NCI-H2196 (cell line): Measurements from ENCODE around the gene GMPPA.

Source experiments
- DNase-seq: peaks from one replicate; lab custom pipeline; 2025; ENCODE audit not compliant: unreplicated experiment; lab: John Stamatoyannopoulos, UW

GMPPA gene

DNA sequence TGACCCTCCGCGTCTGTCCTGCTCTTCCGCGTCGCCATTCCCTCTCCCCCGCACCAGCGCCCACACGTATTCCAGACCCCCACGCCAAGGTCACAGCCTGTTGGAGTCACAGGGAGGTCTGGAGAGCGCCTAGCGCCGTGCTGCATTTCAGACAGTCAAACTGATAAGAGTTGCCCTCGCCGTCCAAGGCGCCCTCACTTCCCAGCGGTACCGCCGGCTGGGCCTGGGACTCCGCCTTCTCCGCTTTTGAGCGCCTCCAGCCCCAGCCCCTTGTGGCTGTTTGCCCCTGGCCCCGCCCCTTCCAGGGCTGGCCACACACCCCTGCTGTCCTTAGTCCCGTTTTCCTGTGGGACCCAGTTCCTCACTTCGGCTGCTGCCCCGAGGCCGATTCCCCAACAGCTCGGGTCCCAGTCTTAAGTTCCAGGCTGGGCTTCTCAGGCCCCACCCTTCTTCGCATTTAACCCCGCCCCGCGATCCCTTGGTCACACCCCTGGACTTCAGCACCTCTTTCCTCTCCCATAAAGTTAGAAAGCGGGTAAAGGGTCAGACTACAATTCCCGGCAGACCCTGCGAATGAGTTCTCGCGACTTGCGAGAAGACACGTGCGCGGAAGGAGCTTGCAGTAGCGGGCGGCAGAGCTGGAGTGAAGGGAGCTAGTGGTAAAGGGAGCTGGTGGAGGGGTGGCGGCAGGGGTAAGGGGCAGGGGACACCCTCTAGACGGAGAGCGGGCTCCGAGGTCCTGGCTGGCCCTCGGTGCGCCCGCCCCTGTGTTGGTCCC is at the start of gene GMPPA:
Gene GMPPA (plus strand): TSS at position 612 of the 778 bp plus-strand sequence. CDS start 1,085 bp downstream, outside the sequence.
- DNase-seq, result peak; percentile 97

DNA sequence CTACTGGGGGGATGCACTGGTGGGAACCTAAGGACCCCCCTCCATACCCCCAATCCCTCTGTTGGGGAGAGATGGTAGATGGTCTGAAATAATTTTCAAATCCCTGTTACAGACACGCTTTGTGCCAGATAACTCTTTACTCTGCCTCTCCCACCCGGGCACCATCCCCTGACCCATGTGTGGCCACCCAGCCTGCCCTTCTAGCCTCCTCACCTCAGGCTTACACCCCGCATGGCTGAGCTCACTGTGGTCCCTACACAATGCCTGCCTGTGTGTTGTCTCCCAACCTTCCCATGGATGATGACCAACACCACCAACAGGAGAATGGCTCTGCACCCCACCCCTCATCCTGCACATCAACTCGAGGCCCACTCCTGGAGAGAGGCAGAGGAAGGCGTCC is 49.1 kb upstream of the GMPPA start:
- DNase-seq, result no peak

DNA sequence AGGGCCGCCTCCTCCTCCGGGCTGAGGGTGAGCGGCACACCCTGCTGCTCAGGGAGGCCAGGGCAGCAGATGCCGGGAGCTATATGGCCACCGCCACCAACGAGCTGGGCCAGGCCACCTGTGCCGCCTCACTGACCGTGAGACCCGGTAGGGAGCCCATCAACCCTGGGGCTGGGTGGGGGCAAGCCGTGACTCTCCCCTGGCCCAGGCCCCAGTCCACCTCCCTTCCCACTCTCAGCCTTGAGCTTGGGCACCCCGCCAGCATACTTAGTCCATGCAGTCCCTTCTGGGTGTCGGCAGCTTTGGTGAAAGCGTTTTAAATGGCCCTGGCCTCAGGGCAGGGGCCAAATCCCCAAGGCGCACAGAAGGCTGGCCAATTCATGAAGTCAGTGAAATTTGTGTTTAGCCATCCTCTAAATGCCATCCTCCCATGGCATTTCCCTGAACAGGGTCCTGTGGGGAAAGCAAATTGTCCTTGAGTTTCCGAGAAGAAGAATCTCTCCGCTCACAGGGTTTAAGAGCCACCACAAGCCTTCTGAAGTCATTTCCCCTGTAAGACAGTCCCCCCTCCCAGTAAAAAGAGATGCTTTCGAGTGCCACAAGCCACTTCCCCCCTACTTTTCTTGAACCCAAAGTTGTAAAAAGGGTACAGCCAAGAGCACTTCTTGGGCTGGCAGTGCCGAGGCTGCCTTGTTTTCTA is 46.9 kb upstream of the GMPPA start:
- no peak for DNase-seq

DNA sequence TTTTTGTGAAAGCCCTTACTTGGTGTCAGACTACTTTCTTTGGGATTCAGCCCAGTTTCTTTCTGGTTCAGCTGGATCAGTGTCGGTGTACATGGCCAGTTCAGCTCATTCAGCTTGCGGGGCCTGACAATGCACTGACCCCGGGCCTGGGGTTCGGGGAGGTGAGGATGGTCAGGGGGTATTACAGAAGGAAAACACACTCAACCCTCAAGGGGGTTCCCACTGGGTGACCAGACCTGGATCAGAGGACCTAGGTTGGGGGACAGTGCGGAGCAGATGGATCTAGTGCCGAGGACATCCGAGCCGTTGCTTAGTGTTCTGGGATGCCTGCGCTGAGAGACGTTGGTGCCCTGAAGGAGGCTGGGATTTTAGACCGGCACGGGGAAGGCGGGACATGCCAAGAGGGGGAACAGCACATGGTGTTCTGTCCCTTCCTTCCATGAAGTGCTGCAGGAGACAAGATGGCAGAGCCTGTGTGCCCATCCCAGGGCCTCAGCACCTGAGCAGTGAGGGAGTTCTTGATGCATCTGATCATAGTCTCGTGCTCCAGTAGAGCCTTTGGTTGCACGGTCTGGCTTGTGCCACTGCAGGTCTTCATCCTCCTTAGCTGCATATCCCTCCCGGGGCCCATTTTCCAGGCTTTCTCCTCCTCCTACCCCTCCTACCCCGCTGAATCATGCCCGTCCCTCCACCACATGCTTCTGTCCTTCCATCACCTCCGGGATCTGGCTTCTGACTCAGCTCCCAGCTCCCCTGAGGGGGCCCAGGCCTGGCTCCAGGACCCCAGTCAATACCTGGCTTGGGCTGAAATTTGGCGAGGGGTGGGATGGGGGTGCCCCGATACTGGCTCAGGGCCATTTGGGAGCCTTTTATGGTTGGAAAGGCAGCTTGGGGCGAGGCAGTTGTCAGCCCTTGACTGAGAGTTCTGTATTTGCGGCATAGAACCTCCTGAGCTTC is 46.1 kb upstream of the GMPPA start:
- no peak for DNase-seq

DNA sequence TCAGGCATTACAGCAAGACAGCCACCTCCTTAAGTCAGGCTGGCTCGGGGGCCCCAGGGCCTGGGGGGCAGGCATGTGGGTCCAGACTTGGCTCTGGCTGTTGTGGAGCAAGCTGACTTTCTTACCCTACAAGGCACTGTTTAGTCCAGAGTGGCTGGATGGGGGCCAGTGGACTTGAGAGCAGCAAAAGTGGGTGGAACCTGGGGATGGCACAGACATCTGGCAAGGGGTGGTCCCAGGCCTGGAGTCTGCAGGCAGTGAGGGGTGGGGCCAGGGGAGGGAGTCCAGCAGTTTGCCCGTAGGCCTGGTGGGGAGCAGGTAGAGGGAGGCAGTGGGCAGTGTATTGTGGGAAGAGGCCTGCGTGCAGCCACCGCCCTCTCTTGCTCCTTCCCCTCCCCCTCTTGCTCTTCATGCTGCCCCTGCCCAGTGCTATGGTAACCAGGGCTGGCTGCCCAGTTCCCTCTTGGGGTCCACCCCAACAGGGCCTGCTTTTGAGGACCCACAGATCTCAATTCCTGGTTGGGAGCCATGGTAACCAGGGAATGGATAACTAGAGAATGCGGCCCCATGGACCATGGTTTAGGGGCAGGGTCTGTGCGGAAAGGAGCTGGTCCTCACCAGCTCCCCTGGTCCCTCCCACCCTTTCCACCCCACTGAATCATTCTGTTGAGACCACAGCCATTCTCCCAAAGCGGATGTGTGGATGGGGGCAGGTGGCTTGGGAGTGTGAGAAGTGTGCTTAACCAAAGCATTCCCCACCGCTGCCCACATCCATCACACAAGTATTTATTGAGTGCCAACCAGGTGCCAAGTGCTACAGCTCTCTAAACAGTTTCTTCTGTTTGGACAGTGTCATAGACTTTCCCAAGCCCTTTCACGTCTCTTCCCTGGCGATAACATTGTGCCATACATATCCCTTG is 44.8 kb upstream of the GMPPA start:
- DNase-seq, result peak; percentile 28

DNA sequence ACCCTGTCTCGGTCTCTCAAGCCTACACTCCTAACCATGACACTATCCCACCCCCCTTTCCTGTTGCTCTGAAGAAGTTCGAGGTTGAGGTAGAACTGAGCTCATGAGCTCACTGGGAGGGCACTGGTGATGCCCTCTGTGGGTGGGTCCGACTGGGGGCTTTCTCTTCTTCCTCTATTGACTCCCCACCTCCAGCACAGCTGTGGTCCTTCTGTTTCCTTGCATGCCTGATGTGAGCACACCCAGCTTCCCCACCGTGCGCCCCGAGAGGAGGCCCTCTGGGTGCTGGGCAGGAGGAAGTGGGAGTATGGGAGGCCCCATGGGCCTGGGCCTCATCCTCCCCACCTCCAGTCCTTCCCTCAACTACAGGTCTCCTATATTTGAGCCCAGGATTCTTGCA is 43.1 kb upstream of the GMPPA start:
- DNase-seq, result no peak

DNA sequence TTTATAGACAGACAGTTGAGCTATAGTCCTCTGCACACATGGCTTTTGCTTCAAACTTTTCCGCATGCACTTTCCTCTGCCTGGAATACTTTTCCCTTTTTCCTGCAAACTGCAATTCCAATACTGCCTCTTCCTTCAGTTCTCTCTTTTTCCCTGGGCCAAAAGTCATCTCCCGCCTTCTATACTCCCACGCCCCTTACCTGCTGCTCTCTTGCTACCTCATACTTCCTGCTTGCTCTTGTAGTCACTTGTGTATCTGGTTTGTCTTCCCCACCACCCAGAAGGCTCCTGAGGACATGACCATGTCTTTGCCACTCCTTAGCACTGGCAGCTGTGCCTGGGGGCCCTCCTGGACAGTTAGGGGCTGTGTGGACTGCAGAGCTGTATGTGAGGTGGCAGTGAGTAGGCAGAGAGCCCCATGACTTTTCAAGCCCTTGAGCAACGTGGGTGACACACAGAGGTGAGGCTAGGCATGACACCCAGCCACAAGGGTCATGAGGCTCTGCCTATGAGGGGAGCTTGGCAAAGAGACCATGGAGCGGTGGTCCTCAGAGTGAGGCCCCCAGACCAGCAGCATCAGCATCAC is 40.8 kb upstream of the GMPPA start:
- no peak for DNase-seq

DNA sequence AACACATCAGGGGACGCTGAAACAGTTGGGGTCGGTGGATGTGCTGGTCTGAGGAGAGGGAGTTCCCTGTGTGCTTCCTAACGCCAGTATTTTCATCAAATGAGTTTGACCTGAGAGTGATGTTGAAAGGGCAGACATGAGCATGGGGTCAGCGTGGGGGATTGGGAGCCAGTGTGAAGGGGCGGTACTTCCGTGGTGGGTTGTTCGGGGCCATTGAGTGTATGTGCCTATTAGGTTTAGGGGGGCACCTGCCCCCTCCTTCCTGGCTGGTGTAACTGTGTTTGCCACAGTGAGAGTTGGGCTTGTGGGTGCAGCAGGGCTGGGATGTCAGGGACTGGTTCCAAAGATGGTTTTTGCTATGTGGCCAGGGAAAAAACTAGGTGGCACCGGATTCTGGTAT is 39.7 kb upstream of the GMPPA start:
- no peak for DNase-seq

DNA sequence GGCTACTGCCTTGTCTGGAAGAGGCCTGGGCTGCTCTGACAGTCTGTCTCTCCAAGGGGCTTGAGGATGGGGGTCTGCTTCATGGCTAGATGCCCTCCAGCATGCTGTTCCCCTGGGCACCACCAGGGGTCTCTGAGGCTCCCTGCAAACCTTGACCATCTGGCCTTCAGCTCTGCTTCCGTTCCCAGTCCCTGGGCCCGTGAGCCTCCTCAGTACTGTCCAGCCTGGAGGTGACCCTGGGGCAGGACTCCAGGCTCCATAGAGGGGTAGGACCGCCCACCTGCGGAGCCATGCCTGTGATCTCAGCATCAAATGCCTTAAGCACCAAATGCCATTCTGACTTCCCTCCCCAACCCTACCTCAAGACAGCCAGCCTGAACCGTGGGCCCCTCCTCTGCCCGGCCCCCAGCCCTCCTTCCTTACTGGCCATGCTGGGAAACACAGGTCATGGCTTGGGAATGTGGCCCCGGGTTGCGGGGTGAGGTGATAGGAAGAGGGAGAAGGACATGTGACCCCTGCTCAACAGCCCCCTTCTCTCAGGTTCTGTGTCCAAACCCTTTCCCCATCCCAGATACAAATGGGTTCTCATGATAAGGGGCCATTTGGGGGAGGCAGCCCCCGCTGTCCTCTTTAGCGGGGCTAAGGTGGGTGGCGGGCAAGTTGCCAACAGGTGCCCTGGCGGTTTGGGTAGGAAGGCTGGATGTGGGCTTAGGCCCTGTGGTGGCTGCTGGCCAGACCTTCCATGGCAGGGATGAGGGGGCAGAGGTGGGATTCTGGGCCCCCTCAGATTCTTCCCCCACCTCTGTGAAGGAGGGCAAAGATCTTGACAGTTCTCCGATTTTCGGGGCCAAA is 39.0 kb upstream of the GMPPA start:
- peak; percentile 55 for DNase-seq

DNA sequence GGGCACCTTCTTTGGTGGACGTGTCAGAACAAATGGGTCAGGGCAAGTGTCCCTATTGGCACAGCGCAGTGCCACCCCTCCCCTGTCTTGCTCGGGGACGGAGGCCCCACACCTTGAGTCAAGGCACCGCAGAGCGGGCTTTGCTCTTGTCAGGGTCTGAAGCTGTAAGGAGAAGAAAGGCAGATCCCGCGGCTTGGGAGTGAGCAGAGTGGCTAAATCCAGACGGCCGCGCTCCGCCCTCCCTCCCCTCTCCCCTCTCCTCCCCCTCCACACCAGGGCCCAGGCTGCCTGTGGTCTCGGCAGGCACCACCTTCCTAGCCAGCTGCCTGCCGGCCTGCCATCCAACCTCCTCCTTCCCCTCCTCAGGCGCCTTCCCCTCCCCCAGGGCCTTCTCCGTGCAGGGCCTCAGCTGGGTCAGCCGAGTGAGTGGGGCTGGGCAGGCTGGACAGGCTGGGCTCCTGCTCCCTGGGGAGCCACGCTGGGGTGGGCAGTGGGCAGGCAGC is 38.2 kb upstream of the GMPPA start:
- peak; percentile 22 for DNase-seq

DNA sequence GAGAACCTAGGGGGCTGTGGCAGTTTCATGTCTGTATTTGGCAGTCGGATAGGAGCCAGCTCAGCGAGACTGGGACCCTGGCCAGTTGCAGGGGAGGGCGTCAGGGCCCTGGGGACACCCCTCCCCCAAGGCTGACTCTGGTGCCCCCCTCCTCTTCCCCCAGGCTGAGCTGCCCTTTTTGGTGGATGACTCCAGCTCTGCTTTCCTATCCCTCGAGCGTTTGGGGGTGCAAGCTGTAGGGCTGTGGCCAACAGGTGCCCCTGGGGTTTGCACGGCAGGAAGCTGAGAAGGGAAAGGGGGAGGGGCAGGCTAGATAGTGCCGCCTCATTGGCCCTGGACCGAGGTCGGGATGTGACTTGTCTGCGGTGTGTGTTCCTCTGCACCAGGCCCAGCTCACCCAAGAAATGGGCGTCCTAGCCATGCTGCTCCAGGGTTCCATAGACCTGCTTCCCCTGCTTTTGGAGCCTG is 37.6 kb upstream of the GMPPA start:
- no peak for DNase-seq

DNA sequence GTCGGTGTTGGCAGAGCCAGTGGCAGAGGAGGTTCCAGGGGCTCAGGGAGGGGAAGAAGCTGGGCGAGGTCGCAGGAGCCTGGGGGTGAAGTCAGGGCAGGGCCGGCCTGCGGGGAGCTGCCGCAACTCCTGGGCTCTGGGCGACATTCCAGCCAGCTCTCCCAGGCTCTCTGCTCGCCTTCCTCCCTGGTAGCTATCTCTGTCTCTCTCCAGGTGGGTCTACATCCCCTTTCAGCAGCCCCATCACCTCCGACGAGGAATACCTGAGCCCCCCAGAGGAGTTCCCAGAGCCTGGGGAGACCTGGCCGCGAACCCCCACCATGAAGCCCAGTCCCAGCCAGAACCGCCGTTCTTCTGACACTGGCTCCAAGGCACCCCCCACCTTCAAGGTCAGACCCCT is 37.0 kb upstream of the GMPPA start:
- DNase-seq, result no peak

DNA sequence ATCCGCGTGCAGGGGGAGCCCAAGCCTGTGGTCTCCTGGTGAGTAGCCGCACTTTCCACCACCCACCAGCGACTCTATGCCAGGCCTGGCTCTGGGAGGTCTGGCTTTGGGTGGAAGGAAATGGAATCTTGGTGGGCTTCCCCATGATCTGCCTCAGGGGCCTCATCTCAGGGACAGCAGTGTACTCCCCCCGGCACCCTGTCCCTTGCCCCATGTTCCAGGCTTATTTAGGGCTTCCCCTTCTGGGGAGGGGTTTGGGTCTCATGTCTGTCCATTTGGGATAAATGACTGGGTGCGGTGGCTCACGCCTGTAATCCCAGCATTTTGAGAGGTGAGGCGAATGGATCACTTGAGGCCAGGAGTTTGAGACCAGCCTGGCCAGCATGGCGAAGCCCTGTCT is 36.3 kb upstream of the GMPPA start:
- no peak for DNase-seq

DNA sequence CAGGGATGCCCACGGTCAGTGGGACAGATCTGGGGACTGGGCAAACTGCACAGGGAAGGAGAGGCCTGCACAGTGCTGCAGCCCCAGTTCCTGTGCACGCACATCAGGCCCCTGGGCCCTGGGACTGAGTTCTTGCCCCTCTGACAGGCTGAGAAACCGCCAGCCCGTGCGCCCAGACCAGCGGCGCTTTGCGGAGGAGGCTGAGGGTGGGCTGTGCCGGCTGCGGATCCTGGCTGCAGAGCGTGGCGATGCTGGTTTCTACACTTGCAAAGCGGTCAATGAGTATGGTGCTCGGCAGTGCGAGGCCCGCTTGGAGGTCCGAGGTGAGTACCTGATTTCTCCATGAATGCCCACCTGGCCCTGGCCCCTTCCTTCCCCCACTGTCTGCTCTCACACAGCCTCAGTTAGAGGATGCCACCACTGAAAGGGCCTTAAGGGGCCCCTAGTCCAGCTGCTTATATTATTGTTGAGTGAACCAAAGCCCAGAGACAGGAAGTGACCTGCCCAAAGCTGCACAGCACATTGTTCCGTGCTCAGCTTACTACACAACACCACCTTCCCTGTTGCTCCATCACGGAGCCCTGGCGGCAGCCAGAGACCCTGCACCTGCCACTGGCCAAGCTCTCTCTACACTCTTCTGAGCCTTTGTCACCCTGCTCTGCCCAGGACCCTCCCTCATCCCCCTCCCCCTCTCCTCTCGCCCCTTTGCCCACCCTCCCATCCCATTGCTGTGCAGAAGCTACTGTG is 34.2 kb upstream of the GMPPA start:
- DNase-seq, result no peak

DNA sequence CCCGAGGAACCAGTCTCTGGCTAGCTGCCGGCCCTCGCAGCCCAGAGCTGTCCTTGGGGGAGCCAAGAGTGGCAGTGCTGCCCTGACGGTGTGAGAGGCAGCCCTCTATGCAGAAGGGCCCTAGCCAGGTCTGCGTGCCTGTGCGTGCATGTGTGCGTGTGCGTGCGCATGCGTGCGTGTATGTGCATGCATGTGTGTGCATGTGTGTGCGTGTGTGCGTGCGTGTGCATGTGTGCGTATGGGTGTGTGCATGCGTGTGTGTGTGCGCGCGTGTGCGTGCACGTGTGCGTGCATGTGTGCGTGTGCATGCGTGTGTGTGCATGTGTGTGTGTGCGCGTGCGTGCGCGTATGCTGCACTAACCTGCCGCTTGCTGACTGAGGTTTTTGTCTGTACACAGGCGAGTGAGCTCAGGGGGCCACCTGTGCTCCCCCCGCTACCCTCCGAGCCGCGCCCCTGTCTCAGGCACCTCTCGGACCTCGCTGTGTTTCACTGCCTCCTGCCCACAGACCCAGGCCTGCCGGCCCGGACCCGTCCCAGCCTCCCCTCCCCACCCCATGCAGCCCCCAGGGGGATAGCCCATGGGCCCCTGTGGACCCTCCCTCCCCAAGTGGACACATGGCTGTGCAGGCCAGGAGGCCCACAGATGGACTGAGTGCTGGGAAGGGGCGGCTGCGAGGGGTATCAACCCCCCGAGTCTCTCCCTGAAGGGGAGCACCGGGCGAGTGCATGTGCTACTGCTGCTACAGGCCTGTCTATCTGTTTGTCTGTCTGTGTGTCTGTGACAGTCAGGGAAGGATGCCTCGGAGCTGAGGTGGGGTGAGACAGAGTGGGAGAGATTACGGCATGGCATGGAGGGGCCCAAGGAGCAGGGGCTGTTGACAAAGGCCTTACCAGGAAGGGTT is 32.8 kb upstream of the GMPPA start:
- DNase-seq, result no peak

DNA sequence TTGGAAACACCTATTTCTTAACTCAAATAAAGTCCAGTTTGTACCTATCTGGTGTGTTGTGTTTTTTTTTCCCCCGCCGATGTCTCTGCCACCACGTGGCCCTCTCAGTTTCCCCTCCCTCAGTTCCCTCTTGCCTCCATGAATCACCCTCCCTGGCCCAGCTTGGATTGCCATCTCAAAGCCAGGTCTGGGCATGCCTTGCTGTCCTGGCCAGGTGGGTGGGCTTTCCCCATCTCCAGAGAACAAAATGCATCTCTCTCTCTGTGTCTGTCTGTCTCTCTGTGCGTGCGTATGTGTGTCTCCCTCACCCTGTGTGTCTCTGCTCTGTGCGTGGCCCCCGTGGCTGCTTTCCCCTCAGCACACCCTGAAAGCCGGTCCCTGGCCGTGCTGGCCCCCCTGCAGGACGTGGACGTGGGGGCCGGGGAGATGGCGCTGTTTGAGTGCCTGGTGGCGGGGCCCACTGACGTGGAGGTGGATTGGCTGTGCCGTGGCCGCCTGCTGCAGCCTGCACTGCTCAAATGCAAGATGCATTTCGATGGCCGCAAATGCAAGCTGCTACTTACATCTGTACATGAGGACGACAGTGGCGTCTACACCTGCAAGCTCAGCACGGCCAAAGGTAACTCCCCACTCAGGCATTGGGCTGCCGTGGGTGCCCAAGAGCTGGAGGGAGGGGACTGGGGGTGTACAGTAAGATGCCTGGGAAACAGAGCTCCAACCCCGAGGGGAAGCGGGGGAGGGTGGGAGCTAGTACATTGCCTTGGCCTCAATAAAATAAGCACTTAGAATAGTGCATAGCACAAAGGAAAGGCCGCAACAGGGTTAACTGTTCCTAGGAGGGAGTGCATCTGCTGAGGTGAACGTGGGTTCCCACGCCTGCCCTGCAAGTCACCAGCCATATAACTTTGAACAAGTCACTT is 31.6 kb upstream of the GMPPA start:
- DNase-seq, result no peak
